ENCODE results near the gene SMYD1.

The SMYD1 gene

GRCh38 chr2:88148929-88149438 lies 81.4 kb downstream of the SMYD1 start:
- DNase-seq = no peak

- DNase-seq = no peak
Measured at GRCh38 chr2:88159481-88159880, 91.9 kb downstream of the SMYD1 start.

DNA sequence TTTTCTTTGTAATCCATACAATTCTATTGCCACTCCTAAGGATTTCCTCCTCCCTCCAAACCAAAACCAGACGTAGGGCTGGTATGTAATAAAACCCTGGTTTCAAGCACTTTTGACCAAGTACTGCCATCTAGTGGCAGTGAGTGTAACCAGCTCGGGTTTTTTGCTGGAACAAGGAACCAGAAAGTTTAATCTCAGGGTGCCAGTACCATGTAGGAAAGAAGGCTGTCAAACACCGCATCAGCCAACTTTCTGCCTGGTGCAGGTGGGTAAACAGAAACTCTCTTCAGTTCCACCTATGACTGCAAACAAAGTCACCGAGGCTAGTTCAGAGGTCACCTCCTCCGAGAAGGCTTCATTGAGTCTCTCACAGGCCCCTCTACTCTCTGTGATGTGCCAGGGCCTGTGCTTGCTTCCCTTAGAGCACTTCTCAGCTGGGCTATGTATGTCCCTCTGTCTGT lies 92.4 kb downstream of the SMYD1 start:
- peak; percentile 4 for DNase-seq

DNA sequence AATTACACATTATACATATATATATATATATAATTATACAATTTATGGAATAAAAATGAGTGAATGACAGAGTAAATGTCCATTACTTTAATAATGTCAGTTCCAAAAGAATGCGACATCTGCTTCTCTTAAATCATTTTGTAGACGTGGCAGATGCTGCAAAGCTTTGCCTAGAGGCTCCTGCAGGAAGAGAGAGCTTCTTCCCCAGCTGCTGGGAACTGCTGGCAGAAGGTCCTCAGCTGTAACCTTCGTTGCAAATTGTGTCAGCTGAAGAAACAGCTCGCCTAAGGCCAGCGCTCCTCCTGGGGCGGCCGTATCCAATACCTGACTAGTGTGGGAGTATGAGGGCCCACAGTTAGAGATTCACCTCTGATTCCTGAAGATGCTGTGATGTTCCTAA lies 92.9 kb downstream of the SMYD1 start:
- no peak for DNase-seq

GRCh38 chr2:88161446-88162244 lies 94.0 kb downstream of the SMYD1 start:
- no peak for DNase-seq

All from DMS 273 treated with DMSO at 0.1 percent for 48 hours (cell line).